ENCODE data around the gene ELL. TPM values are rescaled to one million over a fixed set of nuclear protein-coding genes. Genes with fewer than 3 reads are reported as not detected.

Gene ELL
- total RNA-seq, 1 experiment from 2014 or later: 17.0 TPM

DNA sequence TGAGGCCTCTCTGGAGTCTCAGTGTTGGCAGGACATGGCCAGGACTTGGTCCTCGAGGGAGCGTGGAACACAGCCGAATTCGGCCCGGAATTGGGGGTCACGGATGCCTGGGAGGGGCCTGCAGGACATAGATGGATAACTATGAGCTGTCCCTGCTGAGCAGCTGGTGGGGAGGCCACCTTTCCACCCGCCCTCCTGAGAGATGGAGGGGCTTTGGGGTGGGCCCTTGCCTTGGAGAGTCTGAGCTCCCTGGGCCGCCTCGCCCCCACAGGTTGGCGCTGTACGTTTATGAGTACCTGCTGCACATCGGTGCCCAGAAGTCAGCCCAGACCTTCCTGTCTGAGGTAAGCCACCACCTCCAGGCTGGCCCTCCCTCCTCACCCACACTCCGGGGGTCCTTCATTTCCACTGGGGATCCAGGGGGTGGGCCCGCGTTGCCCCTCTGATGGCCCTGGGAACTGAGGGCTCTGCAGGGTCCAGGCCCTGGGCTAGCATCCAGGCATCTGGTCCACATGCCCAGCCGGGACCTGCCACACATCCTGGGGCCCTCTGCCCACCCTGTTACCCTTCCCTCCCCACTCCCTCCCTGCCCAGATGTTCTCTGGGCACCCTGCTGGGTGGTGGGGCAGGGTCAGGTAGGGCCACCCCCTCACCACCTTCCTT is 94.7 kb downstream of the ELL start:
- Histone ChIP-seq H4K20me1 (ENCODE audit: control insufficient read depth, insufficient read depth, insufficient read length) (no peaks in the 10 kb centered on the region), H3K4me2 (ENCODE audit: insufficient read depth, insufficient read length, low read length) (no peak overlapping the region), H3K79me2 (ENCODE audit: insufficient read depth, low read length) (no peaks in the 10 kb centered on the region), H3K4me1 (ENCODE audit: insufficient read depth, low read length) (peaks cover 4% of the 10 kb centered on the region; the same call in 1 of the 2 replicates), H3K18ac (ENCODE audit: insufficient read length, low read depth, low read length) (no peak overlapping the region), H3T11ph (ENCODE audit: low read length) (no peak overlapping the region), H2BK20ac (ENCODE audit: low read depth, low read length, poor library complexity, severe bottlenecking) (no peak overlapping the region), H3K9me3 (ENCODE audit: control insufficient read depth, low read depth, low read length) (no peaks in the 10 kb centered on the region), H3K14ac (ENCODE audit: insufficient read depth, low read length) (no peak overlapping the region), H3K79me1 (ENCODE audit: insufficient read depth, low read depth, low read length, poor library complexity, severe bottlenecking) (no peaks in the 10 kb centered on the region), H3K23me2 (ENCODE audit: insufficient read length, low read depth, low read length, poor library complexity, severe bottlenecking) (no peaks in the 10 kb centered on the region), H2BK5ac (ENCODE audit: insufficient read length, low read length) (no peak overlapping the region), H2BK12ac (ENCODE audit: insufficient read length, low read depth, low read length) (no peak overlapping the region), H4K91ac (ENCODE audit: insufficient read length, low read depth, low read length) (no peak overlapping the region), H3K4ac (ENCODE audit: low read depth, low read length) (no peak overlapping the region), H4K8ac (replicated peaks; ENCODE audit: insufficient read length, low read depth, low read length) (no peak overlapping the region), H3K27ac (ENCODE audit: insufficient read length, low read depth, low read length) (no peak overlapping the region), H3K27me3 (ENCODE audit: insufficient read depth, low read length) (no peaks in the 10 kb centered on the region), H3K9ac (ENCODE audit: extremely low read depth, insufficient read length, low read length) (no peak overlapping the region), H2BK120ac (ENCODE audit: low read depth, low read length, poor library complexity, severe bottlenecking) (no peak overlapping the region), H2BK15ac (ENCODE audit: low read depth, low read length) (no peak overlapping the region), H2AK5ac (ENCODE audit: insufficient read length, low read length) (no peak overlapping the region), H2AFZ (ENCODE audit: low read length) (no peak overlapping the region), H3K56ac (ENCODE audit: insufficient read length, low read depth, low read length) (no peak overlapping the region), H4K5ac (ENCODE audit: insufficient read length, low read depth, low read length) (no peak overlapping the region), H3K23ac (ENCODE audit: insufficient read length, low read depth, low read length) (no peak overlapping the region)
- peaks cover 8% of the 10 kb centered on the region; the same call in 1 of the 2 replicates for H3K27me3 Mint-ChIP-seq (ENCODE audit: low read depth)
- WGBS (ENCODE audit: extremely low coverage, insufficient read length, low lambda C conversion rate): no CpG with 5 or more reads among the region's 16 CpGs
- no peak overlapping the region for H3K4me3 Mint-ChIP-seq
- H3K9me3 Mint-ChIP-seq: no peaks in the 10 kb centered on the region
- TF ChIP-seq, protein P1, sequence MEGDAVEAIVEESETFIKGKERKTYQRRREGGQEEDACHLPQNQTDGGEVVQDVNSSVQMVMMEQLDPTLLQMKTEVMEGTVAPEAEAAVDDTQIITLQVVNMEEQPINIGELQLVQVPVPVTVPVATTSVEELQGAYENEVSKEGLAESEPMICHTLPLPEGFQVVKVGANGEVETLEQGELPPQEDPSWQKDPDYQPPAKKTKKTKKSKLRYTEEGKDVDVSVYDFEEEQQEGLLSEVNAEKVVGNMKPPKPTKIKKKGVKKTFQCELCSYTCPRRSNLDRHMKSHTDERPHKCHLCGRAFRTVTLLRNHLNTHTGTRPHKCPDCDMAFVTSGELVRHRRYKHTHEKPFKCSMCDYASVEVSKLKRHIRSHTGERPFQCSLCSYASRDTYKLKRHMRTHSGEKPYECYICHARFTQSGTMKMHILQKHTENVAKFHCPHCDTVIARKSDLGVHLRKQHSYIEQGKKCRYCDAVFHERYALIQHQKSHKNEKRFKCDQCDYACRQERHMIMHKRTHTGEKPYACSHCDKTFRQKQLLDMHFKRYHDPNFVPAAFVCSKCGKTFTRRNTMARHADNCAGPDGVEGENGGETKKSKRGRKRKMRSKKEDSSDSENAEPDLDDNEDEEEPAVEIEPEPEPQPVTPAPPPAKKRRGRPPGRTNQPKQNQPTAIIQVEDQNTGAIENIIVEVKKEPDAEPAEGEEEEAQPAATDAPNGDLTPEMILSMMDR (conservative IDR thresholded peaks at IDR 0.05): no peak
- H3K36me3 Mint-ChIP-seq (ENCODE audit: insufficient read depth in 1 of 3, low read depth in 3 of 3): 0 out of 7 replicates have a peak, but pooled peaks cover 0 to 5% (median 0%) of the 10 kb centered on the region in 3 experiments
- no peak for DNase-seq
- H3K4me1 Mint-ChIP-seq: peaks cover 39 to 41% of the 10 kb centered on the region in 2 experiments
- H3K27ac Mint-ChIP-seq: no peak overlapping the region
